Muscle of back (tissue), 11 donors: ENCODE data around the gene SPAG16. TPM values are rescaled to one million over a fixed set of nuclear protein-coding genes. Genes with fewer than 3 reads are reported as not detected.
"Not testable (repeated sequence)": the region's sequence is repeated elsewhere in the genome, so short reads cannot be mapped to it uniquely, and the experiment has no call there.

Source experiments
- DNase-seq, 3 donors: peaks; one replicate each; pipeline versions ENCODE4 v3.0.0 to v3.0.0-alpha.2; 2013
- polyA plus RNA-seq, 10 donors: library from polyadenylated mRNA; unstranded; fragments of 120-200 nt; gene quantifications; one replicate each; pipeline ENCODE4 v1.2.1, GENCODE V29; 2013; ENCODE audit not compliant: insufficient read length in 10 of 10

SPAG16 gene
- polyA plus RNA-seq, 10 donors, result 17.4 to 24.3 (median 20.1) TPM

DNA sequence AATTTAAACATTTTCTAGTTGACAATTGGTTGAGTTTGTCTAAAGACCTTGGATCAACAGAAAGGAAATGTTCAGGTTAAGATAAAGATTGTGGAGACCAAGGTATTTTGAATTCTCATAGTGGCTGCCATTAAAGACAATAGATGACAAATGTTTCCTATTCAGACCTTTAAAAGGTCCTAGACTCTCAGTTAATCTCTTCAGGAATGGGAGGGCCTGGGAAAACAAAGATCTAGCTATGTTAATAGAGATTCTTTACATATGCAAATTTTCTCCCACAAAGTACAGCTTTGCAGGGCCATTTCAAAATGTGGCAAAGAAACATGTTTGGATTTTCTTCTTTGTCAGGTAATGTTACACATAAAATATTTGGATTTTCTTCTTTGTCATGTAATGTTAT, 403.9 kb downstream of the SPAG16 start:
- no peak for DNase-seq

DNA sequence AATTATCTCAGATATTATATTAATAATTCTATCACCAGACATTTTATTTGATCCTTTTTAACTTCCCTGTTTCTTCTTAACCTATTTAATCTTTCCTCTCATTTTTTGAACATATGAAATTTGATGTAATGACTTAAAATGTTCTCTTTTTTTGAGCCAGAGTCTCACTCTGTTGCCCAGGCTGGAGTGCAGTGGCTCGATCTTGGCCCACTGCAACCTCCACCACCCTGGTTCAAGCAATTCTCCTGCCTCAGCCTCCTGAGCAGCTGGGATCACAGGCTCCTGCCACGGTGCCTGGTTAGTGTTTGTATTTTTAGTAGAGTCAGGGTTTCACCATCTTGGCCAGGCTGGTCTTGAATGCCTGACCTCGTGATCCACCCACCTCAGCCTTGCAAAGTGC, 404.6 kb downstream of the SPAG16 start:
- not testable (repeated sequence) for DNase-seq

DNA sequence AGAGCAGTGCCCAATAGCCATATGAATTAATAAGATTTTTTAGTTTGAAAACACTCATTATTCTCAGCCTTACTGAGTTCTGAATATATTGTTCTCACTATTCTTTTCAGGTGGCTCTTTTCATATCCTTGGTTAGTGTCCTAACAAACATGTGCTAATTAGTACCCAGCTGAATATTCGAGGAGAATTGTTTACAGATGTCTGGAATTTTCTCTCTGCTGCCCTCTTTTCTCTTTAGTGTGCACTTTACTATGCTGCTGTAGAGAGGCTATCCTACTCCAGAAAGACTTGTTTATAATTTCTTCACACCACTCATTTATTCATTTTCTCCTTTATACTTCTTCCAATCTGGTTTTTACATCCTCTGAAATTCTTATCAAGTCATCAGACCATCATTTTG, 405.3 kb downstream of the SPAG16 start:
- DNase-seq, result no peak

DNA sequence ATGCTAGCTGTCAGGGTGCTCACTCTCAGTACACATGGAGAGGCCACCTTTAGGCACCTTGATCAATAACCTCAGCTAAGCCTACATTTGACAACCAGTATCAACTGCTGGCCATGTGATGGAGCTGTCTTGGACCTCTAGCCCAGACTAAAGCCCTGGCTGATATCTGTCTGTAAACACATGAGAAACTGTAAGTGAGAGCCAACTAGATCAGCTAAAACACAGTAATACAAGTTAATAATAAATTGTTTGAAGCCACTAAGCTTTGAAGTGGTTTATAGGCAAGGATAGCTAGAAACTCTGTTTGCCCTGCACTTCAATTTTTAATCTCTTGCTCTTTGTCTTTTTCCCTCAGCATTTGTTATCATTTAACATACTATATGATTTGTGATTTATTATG, 407.1 kb downstream of the SPAG16 start:
- DNase-seq, result no peak

DNA sequence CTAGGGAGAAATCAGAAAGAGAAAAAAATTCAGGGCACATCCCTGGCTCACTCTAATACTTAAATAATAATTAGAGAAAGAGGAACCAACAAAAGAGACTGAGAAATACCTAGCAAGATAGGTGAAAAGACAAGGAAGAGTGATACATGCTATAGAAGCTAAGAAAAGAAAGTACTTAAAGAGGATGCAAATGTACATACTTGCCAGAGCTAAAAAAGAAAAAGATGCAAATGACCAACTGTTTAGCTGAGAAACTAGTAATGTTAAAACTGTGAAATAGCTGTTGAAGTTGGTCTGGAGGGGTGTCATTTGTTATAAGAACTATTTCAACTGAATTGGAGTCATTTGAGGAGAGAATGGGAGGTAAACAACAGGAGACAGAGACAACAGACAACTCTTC, 412.2 kb downstream of the SPAG16 start:
- no peak for DNase-seq

DNA sequence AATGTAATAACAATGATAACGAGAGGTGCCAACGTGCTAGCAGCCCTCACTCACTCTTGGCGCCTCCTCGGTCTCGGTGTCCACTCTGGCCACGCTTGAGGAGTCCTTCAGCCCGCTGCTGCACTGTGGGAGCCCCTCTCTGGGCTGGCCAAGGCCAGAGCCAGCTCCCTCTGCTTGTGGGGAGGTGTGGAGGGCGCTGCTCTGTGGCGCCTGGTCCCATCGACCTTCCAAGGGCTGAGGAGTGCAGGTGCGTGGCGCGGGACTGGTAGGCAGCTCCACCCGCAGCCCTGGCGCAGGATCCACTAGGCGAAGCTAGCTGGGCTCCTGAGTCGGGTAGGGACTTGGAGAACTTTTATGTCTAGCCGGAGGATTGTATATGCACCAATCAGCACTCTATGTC, 417.1 kb downstream of the SPAG16 start:
- DNase-seq, result not testable (repeated sequence)

DNA sequence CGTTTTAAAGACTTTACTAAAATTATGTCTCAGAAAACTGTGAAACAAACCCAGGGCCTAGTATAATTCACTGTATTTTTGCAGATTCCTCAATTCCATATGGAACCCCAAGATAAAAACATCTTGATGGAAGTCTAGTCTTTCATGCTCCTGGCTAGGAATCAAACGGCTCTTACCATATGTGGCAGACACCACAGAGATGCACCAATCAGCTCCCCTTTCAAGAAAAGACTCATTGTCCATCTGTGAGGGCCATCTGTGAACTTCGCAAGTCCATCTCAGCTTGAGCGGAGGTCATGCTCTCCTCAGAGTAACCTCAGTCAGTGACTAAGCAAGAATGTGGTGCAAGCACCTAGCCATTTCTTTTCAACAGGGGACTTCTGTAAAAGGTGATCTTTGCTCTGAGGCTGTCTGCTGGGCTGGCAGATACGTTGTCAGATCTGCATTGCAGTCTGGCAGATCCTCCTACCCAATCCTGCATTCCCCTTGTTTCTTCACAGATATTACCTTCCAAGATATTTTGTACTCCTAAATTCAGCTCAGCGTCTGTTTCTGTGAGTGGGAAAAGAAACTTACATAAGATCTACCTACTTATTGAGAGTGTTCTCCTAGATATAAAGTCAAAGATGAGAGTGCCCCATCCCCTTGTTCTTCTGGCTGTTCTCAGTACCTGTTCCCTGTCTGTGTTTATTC, 419.3 kb downstream of the SPAG16 start:
- no peak for DNase-seq

DNA sequence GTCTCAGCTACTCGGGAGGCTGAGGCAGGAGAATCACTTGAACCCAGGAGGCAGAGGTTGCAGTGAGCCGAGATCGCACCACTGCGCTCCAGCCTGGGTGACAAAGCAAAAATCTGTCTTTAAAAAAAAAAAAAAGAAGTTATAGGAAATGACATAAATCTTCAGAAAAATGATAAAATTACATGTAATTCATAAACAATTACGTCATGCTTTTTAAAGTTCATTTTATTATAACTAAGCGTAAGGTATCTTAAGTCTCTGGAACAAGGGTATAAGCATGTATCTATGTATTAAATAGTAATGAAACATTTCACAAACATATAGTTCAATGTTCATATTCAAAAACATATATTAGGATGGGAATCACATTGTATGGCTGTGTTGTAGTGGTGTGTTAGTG, 425.9 kb downstream of the SPAG16 start:
- DNase-seq, result no peak

DNA sequence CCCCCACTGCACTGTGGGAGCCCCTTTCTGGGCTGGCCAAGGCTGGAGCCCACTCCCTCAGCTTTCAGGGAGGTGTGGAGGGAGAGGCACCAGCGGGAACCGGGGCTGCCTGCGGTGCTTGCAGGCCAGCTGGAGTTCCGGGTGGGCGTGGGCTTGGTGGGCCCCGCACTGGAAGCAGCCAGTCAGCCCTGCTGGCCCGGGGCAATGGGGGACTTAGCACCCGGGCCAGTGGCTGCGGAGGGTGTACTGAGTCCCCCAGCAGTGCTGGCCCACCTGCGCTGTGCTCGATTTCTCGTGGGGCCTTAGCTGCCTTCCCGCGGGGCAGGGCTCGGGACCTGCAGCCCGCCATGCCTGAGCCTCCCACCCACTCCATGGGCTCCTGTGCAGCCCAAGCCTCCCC, 434.1 kb downstream of the SPAG16 start:
- DNase-seq, result not testable (repeated sequence)

DNA sequence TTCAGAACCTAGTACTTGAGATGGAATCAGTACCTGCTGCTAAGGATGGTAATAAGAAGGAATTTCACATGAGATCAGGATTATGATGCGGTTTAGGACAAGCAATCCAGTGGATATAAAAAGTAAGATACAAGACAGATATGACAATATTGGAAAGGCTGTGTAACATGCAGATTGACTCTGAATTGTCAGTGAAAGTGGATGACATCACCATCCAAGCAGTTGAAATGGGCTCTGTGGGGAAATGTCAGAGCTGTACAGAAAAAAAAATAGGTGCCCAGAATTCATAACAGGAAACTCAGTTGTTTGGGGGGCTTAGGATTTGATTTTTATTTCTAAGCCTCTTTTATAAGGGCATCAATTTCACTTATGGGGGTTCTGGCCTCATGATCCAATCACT, 438.3 kb downstream of the SPAG16 start:
- no peak for DNase-seq

DNA sequence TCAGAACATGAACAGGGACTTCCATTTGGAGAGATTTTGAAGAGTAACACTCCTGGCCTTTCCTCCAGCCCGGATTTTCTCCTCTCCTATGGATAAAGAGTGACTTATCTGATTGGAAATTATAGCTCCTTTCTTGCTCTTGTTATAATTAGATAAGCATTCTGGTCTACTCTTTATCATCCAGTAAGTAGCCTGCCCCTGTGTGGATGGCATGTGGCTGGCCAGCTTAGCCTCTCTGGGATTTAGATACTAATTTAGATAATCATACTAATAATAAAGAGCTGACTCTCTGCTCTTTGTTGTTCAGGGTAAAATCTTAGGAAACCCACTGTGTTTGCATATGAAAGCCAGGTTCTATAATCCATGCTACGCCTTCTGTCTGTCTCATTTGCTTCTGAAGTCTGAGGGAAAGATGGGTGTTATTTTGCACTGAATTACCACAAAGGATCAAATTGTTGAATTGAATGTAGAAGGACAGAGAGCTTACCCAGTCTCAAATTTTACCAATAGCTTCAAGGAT, 438.8 kb downstream of the SPAG16 start:
- no peak for DNase-seq

DNA sequence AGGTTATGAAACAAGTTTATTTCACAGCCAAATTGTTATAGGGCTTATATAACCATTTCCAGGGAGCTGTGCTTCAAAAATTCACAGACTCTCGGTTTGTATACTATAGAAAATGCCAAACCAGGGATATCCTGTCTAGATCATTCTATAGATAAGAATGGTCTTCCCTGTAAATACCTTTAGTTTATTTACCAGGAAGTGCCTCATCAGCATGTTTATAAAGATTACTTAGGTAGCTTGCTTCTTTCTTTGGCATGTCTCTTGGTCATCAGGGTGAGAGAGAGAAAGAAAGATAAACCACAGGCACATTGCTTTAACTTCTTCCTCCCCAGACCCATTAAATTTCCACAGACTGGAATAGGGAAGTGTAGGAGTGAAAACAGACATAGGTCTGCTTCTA, 439.4 kb downstream of the SPAG16 start:
- no peak for DNase-seq

DNA sequence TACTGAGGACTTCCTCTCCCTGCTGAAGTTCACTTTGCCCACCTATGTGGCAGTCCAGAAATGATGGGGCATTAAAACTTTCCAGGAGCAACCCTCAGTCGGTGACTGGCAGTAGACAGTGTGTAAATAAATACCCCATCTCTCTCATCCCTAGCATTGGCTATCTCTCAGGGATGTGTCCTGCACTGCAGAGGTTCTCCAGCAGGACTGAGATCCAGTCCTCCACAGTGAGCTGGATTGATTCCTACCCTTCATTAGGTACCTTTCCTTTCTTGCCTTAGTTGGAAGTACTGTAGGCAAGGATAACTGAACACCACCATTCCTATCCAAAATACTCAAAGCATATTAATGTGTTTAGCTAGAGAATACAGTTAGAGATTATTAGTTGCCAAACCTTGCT, 441.8 kb downstream of the SPAG16 start:
- DNase-seq, result no peak

DNA sequence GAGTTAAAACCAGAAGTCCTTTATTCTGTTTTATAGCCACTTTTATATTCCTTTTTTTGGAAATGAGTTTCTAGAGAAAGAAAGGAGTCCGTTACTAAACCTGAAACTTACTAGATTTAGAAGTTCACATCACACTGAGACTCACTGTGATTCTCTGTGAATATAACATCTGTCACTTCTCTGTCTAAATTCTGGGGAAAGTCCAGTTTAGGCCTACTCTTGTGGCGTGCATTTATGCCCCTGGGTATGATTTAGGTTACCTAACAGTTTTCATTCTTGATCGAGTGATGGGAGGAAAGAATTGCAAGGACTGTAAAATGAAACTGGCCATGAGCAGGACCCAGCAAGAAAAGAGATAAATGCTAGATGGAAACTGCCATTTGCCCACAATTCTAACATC, 449.6 kb downstream of the SPAG16 start:
- no peak for DNase-seq

DNA sequence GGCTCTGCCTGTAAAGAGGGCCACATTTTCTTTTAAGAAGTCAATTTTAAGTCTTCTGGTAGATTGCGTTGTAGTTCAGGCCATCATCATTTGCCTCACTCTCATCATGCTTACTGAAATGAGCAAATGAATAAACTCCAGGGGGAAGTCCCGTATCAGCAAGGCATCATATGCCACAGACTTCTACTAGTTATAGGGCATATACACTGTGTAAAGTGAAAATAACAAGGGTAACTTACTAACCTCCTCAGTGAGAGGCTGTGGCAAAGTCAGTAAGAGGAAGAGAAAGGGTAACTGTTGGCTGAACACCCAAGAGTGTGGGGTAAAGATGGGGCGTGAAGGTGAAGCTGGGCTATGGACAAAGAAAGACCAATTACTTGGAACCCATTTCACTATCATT, 456.2 kb downstream of the SPAG16 start:
- no peak for DNase-seq

DNA sequence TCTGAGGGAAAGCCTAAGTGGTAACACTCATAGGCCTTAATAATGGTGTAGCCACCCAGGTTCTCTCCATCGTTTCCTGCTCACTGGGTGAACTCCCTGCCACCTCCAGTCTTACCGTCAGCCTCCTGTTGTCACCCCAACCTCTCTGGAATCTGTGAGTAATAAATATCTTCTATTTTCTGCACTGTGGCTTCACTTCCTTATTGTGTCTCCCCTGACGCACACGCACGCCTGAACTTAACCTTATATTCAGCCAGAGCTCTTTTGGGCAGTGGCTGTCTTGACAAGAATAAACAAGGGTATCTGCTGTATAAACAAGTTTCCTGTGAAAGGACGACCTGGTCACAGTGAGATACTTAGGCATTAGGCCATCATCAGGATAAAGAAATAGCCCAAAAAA, 467.2 kb downstream of the SPAG16 start:
- no peak for DNase-seq

DNA sequence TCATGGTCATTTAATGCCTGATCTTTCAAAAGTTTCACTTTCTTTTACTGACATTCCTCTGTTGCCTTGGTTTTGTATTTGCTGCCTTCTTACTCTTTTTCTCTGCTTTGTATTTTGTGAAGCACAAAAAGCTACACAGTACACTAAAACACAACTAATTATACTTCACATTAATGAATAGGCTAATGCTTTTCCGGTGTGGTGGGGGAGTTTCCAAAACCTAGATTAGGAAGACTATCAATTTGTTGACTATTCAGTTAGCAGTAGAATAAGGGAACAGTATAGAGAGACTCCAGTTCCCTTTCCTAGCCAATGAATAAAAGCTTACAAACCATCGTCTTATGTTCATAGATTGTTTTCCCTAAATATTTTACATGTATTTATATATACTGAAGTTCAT, 468.3 kb downstream of the SPAG16 start:
- no peak for DNase-seq

DNA sequence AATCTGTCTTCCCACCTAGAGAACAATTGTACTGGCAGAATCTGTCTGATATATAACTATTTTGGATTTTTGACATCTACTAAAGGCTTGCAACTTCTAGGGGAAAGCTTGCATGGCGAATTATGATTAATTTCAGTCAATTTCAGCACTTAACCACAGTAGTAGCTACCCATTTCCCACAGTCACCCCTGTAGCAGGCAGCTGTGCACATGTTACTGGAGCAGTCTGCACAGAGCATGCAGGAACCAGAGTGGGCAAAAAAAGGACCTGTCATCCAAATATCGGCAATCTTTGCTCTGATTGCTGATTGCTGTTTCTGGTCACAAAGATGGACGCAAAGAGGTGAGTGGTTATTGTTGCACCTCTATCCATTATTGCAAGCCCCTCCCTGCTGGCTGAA, 473.3 kb downstream of the SPAG16 start:
- no peak for DNase-seq

DNA sequence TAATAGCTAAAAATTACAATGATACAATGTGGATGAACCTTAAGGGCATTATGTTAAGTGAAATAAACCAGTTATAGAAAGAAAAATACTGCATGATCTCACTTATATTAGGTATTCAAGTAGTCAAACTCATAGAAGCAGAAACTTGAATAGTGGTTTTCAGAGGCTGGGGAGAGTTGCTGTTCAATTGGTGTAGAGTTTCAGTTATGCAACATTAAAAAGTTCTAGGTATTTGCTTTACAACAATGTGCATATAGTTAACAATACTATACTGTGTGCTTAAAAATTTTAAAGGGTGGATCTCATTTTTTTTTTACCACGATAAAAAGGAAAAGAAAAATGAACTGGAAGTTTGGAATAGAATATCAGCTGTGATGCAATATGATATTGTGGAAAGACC, 479.1 kb downstream of the SPAG16 start:
- DNase-seq, result no peak

DNA sequence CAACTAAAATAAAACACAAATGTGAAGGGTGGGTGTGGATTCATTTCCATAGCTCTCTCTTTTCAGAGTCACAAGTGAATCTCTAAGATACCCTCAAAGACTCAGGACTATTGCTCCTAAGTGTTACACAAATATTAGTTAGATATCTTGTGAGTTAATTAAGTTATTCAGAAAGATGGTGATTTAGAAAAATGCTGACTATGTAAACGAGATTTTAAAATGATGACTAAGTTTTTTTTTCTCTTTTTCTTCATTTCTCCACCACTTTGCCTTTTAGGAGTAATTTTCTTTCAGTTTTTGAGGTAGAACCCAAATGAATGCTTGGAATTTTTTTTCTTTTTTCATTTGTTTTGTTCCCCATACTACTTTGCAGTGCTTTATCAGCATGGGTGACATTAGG, 479.7 kb downstream of the SPAG16 start:
- DNase-seq, result no peak

DNA sequence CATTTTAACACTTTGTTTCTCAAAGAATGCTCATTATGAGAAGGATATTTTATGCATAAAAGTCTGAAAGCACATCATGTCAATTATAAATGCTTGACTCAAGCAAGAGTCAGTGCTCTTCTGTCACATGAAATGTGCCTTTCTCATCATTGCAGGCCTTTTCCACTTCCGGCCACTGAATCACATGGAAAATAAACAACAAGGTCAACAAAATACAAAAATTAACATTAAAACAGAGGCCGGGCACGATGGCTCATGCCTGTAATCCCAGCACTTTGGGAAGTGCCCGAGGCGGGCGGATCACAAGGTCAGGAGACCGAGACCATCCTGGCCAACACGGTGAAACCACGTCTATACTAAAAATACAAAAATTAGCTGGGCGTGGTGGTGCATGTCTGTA, 480.6 kb downstream of the SPAG16 start:
- no peak for DNase-seq

DNA sequence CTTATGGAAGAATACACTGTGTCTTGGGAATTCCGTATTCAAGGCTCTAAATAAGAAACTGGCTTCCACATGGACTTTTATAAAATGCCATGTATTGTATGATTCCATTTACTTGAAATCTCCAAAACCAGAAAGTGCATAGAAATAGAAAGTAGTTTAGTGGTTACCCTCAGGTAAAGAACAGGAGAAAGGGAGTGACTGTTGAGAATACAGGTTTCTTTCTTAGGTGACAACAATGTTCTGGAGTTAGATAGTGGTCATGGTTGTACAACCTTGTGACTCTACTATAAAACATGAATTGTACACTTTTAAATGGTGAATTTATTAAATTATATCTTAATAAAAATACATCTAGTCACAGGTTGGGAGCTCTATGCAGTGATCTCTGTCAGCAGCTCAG, 481.8 kb downstream of the SPAG16 start:
- no peak for DNase-seq

DNA sequence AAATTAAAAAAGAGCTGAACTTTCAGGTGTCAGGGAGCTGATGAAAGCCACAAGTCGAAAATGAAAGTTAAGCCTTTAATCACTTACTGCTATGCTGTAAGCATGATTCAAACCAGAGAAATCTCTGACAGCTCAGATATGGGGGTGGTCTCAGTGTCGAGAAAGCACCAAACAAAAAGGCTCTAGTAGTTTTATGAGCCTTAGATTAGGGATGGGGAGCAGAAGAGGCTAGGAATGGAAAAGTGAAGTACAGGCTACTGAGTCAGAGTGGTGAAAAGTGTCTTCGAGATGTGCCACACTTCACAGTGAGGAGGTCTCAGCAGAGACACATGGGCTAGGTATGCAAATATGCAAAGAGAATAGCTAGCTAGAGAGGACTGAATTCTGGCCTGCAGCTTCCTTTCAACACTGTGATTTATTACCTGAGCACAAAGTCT, 482.2 kb downstream of the SPAG16 start:
- no peak for DNase-seq

DNA sequence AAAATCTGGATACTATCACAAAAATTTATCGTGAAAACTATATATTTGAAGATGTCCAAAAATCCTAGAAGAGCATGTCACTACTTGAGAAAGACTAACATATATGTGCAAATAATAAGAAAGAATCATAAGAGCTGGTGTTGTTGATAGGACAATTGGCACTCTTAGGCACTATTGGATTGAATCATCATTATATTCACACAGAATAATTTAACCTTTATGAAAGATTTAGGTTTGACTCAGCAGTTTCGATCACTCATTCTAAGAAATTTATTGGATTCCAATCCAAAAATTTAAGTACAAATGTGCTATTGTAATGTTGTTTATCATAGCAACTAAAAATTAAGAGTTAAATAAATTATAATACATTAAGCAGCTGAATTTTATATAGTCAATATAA, 503.6 kb downstream of the SPAG16 start:
- DNase-seq, result no peak
